Neural cell (in vitro differentiated cells): ENCODE data around the gene MACROD1.

ENCODE experiments used
- EZH2 ChIP-seq: fragments of 200-600, 300-800 bp; shearing (Covaris generic), sonication (generic); IDR thresholded peaks from 2 replicates; pipeline ENCODE4 v1.6.1; 2014; ENCODE audit warnings: antibody characterized with exemption, low read length, borderline replicate concordance, mild to moderate bottlenecking; ENCODE audit not compliant: insufficient read depth, poor library complexity, severe bottlenecking
- MXI1 ChIP-seq: fragments of 450-650 bp; conservative IDR thresholded peaks from 2 replicates; pipeline ENCODE4 v1.6.1; 2014; ENCODE audit warnings: antibody characterized with exemption, mild to moderate bottlenecking; ENCODE audit not compliant: poor library complexity, severe bottlenecking
- POLR2AphosphoS5 ChIP-seq: IDR thresholded peaks from 2 replicates; pipeline ENCODE4 v1.6.1; 2012
- RAD21 ChIP-seq: fragments of 450-650 bp; conservative IDR thresholded peaks from 2 replicates; pipeline ENCODE4 v1.6.1; 2014; ENCODE audit warnings: antibody characterized with exemption, mild to moderate bottlenecking, moderate library complexity
- TAF1 ChIP-seq: IDR thresholded peaks from 2 replicates; pipeline ENCODE4 v1.6.1; 2012; ENCODE audit warnings: low read depth
- TF ChIP-seq, protein P1 (sequence below): fragments of 450-650 bp; IDR thresholded peaks from 2 replicates; pipeline ENCODE4 v1.5.1; 2014; ENCODE audit warnings: antibody characterized with exemption, mild to moderate bottlenecking, moderate library complexity; ENCODE audit not compliant: poor library complexity, severe bottlenecking

DNA sequence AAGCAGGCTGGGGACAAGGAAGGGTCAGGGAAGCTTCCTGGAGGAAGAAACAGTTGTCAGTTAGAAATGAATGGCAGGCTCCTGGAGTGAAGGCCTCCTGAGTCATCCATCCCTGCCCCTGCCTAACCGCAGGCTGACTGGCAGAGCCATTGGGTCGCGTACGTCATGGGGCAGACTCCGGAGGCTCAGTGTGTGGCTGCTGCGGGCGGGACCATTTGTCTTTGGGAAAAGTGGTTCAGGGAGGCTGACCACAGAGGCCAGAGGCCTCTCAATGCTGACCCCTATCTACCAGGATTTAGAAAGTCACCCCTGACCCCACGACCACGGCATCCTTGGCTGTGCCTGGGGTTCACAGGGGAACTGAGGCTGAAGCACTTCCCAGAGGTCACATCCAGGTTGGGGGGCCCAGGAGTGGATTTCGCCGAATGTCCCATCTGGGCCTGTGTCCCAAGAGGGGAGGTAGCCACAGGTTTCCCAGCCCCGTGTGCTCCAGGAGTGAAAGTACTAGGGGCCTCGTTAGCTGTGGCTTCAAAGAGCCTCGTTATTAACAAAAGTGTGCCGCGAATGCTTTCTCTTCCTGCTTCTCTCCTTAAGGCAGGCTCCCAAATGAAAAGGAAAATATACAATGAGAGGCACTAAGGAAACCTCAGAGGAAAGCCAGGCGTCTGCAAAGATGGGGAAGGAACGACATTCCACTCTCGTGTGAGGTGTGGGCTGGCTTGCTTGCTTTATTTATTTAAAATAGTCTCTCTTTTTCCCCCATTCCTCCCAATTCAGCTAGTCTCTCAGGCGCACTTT lies 71.3 kb downstream of the MACROD1 start:
- TF ChIP-seq, protein P1, sequence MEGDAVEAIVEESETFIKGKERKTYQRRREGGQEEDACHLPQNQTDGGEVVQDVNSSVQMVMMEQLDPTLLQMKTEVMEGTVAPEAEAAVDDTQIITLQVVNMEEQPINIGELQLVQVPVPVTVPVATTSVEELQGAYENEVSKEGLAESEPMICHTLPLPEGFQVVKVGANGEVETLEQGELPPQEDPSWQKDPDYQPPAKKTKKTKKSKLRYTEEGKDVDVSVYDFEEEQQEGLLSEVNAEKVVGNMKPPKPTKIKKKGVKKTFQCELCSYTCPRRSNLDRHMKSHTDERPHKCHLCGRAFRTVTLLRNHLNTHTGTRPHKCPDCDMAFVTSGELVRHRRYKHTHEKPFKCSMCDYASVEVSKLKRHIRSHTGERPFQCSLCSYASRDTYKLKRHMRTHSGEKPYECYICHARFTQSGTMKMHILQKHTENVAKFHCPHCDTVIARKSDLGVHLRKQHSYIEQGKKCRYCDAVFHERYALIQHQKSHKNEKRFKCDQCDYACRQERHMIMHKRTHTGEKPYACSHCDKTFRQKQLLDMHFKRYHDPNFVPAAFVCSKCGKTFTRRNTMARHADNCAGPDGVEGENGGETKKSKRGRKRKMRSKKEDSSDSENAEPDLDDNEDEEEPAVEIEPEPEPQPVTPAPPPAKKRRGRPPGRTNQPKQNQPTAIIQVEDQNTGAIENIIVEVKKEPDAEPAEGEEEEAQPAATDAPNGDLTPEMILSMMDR, result no peak
- TF ChIP-seq MXI1 (no peak), TAF1 (no peak), RAD21 (no peak), EZH2 (no peak), POLR2AphosphoS5 (no peak)
